Subcutaneous abdominal adipose tissue (tissue), 5 donors: Measurements from ENCODE around the gene ZC3H14.

Source experiments
- H3K27ac ChIP-seq: one replicate; pipeline ENCODE4 v1.7.0; 2013; ENCODE audit warnings: low read depth, mild to moderate bottlenecking, inconsistent platforms, low read length, moderate library complexity
- H3K27me3 ChIP-seq, 5 donors: one replicate each; pipeline ENCODE4 v1.7.0; 2013; ENCODE audit warnings: low read length in 5 of 5, inconsistent platforms in 1 of 5; ENCODE audit not compliant: control insufficient read depth in 5 of 5, insufficient read depth in 4 of 5
- H3K36me3 ChIP-seq, 5 donors: one replicate each; pipeline ENCODE4 v1.7.0; 2013; ENCODE audit warnings: low read length in 5 of 5; ENCODE audit not compliant: control insufficient read depth in 5 of 5, insufficient read depth in 5 of 5
- H3K4me1 ChIP-seq, 5 donors: one replicate each; pipeline ENCODE4 v1.7.0; 2013; ENCODE audit warnings: low read length in 5 of 5, mild to moderate bottlenecking in 3 of 5, moderate library complexity in 1 of 5; ENCODE audit not compliant: control insufficient read depth in 5 of 5, insufficient read depth in 5 of 5
- H3K4me3 ChIP-seq, 5 donors: one replicate each; pipeline ENCODE4 v1.7.0; 2013; ENCODE audit warnings: low read length in 5 of 5, low read depth in 1 of 5
- H3K9ac ChIP-seq, 5 donors: one replicate each; pipeline ENCODE4 v1.7.0; 2013; ENCODE audit warnings: low read length in 5 of 5, mild to moderate bottlenecking in 4 of 5, moderate library complexity in 3 of 5
- H3K9me3 ChIP-seq, 5 donors: one replicate each; pipeline ENCODE4 v1.7.0; 2013; ENCODE audit warnings: low read length in 5 of 5; ENCODE audit not compliant: control insufficient read depth in 5 of 5
- donor health status: healthy.
- donor health status: healthy.
- donor health status: healthy.
- donor health status: healthy.
- donor health status: healthy.

ZC3H14 gene

GRCh38 chr14:88572117-88572516, 9.3 kb downstream of the ZC3H14 start:
- no peak overlapping the region for H3K4me3 ChIP-seq
- no peaks in the 10 kb centered on the region for H3K27me3 ChIP-seq
- no peak overlapping the region for H3K27ac ChIP-seq
- peaks cover 49 to 88% (median 83%) of the 10 kb centered on the region in 5 donors for H3K36me3 ChIP-seq
- no peaks in the 10 kb centered on the region for H3K4me1 ChIP-seq
- H3K9ac ChIP-seq = no peak overlapping the region
- no peaks in the 10 kb centered on the region for H3K9me3 ChIP-seq

GRCh38 chr14:88576222-88576621, 13.4 kb downstream of the ZC3H14 start:
- no peak overlapping the region for H3K9ac ChIP-seq
- no peaks in the 10 kb centered on the region for H3K27me3 ChIP-seq
- no peak overlapping the region for H3K27ac ChIP-seq
- peaks cover 47 to 94% (median 80%) of the 10 kb centered on the region in 5 donors for H3K36me3 ChIP-seq
- H3K4me3 ChIP-seq = no peak overlapping the region
- no peaks in the 10 kb centered on the region for H3K9me3 ChIP-seq
- no peaks in the 10 kb centered on the region for H3K4me1 ChIP-seq

DNA sequence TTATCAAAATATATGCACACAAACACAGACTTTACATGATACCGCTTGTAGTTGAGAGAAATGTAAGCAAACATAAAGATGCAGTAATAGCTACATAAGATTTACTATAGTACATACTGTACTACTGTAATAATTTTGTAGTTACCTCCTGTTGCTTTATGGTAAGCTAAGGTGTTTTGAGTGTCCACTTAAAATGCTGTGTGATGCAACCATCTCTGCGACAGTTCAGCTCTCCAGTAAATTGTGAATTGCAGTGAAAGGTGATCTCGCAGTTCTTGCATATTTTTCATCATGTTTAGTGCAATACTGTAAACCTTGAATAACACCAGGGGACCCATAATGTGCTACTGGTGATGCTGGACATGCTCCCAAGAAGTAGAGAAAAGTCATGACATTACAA, 21.6 kb downstream of the ZC3H14 start:
- H3K9ac ChIP-seq = no peak overlapping the region
- H3K9me3 ChIP-seq = no peaks in the 10 kb centered on the region
- no peak overlapping the region for H3K4me3 ChIP-seq
- H3K36me3 ChIP-seq = peaks cover 39 to 65% (median 52%) of the 10 kb centered on the region in 5 donors
- no peaks in the 10 kb centered on the region for H3K4me1 ChIP-seq
- no peak overlapping the region for H3K27ac ChIP-seq
- no peaks in the 10 kb centered on the region for H3K27me3 ChIP-seq

DNA sequence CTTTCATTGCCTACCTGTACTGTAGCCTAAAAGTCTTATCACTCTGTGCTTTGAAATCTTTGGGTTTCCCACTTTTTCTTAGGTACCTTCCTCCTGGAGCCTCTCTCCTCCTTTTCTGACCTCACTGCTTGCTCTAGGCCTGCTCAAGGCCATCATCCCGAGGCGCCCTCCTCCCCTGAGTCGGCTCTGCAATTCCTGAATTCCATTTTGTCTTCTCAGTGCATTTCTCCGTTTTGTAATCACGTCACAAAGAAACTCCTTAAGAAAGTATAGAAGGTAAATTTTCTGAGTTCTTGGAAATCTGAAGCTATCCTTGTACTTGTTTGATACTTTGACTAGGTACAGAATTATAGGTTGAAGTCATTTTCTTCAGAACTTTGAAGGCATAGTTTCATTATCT, 25.2 kb downstream of the ZC3H14 start:
- Histone ChIP-seq H3K9ac (no peak overlapping the region), H3K27ac (no peak overlapping the region), H3K4me3 (no peak overlapping the region), H3K9me3 (no peaks in the 10 kb centered on the region), H3K36me3 (peaks cover 37 to 74% (median 43%) of the 10 kb centered on the region in 5 donors), H3K4me1 (no peaks in the 10 kb centered on the region), H3K27me3 (no peaks in the 10 kb centered on the region)

DNA sequence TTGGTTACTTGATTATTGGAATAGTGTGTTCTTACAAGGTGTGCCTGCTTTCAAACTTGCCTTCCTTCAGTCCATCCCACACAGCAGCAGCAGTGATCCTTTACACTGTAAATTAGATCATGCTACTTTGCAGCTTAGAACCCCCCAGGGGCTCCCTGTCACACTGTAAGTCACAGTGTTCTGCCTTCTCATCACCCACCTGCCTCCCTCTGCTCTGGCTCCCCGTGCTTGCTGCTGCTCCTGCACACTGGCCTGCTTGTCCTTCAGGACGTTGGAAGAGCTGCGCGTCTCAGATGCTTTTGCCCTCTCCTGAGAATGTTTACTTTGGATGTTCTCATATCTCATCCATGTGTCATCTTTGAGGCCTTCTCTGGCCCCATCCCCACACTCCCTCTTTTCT, 27.3 kb downstream of the ZC3H14 start:
- Histone ChIP-seq H3K27me3 (no peaks in the 10 kb centered on the region), H3K27ac (no peak overlapping the region), H3K9me3 (no peaks in the 10 kb centered on the region), H3K9ac (no peak overlapping the region), H3K4me1 (no peaks in the 10 kb centered on the region), H3K4me3 (no peak overlapping the region), H3K36me3 (peaks cover 34 to 75% (median 52%) of the 10 kb centered on the region in 5 donors)

DNA sequence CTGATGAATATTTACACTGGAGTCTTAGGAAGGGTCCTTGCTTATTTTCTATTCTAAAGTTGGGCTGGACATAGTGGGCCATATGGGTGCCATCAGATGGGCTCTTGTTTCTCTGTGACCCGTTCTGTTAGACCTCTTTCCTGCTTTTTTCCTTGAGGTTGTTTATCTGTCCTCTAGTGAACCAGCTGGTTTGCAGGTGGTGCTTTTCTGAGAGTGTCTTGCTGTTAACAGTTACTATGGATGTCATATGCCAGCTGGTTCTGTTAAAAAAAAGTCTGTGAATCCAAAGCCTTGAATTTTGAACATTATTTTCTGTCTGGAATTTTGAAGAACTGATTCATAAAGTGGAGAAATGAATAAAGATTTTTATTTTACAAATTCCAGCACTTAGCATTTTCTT, 29.2 kb downstream of the ZC3H14 start:
- H3K9ac ChIP-seq = no peak overlapping the region
- H3K36me3 ChIP-seq = peaks cover 38 to 70% (median 54%) of the 10 kb centered on the region in 5 donors
- H3K9me3 ChIP-seq = no peaks in the 10 kb centered on the region
- H3K4me3 ChIP-seq = no peak overlapping the region
- H3K27ac ChIP-seq = no peak overlapping the region
- no peaks in the 10 kb centered on the region for H3K27me3 ChIP-seq
- H3K4me1 ChIP-seq = no peaks in the 10 kb centered on the region

DNA sequence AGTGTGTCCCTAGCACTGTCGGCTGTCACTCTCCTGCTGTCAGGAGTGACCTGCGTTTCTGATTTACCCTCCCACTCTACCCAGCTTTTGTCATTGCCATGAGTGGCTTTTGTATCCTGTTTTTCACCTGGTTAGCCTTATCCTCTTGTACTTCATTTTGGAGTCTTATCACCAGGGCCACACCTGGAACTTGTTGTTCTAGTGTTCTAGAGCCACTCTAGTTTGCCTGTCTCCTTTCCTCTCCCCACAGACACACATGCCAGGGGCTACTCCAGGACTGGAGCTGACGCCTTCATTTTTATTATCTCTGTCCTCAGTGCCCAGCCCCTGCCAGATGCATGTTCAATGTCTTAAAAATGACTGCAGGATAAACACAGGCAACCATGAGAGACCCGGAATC, 34.2 kb downstream of the ZC3H14 start:
- Histone ChIP-seq H3K27me3 (no peaks in the 10 kb centered on the region), H3K36me3 (peaks cover 48 to 80% (median 65%) of the 10 kb centered on the region in 5 donors), H3K9me3 (no peaks in the 10 kb centered on the region), H3K27ac (no peak overlapping the region), H3K9ac (no peak overlapping the region), H3K4me1 (no peaks in the 10 kb centered on the region), H3K4me3 (no peak overlapping the region)

DNA sequence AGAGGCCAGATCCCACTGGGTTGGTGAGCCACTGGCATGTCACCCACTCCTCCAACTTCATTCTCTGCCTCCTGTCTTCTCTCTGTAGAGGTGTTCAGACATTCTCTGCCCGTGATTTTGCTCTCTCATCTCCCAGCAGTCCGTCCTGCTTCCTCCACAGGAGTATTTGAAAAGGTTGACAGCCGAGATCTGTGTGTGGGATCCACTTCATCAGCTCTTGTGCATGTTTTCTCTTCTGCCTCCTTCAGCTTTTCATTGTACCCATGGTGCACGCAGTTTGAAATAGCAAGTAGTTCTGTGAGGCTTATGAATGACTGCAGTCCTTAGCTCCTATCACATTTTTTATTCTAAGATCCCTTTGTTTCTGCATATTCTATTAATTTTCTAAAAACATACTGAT, 34.8 kb downstream of the ZC3H14 start:
- H3K4me3 ChIP-seq = no peak overlapping the region
- peaks cover 51 to 86% (median 70%) of the 10 kb centered on the region in 5 donors for H3K36me3 ChIP-seq
- H3K27me3 ChIP-seq = no peaks in the 10 kb centered on the region
- no peaks in the 10 kb centered on the region for H3K4me1 ChIP-seq
- H3K27ac ChIP-seq = no peak overlapping the region
- H3K9ac ChIP-seq = no peak overlapping the region
- H3K9me3 ChIP-seq = no peaks in the 10 kb centered on the region

DNA sequence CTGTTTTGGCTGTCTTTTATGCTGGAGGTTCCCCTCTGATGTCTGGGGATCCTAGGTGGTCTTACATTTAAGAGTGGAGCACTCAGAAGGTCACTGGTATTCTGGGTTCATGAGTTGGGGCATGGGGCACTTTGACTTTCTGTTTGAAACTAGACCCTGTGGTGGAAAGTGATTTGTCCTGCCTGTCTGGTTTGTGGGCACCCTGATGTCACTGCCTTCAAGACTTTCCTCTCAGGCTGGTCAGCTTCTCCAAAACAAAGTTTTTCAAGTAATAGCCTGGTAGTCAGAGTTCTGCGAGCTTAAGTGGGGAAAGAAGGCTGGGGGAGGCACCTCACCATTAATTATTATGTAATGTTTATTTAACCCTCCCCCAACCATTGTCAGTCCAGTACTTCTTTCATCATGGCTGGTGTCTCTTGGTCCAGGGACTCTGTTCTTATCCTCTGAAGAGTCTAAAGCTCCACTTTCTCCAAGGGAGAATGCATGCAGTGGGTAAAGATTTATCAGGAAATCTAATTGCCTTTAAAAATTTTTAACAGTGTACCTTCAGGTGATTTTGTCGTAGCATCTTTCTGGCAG, 35.3 kb downstream of the ZC3H14 start:
- H3K36me3 ChIP-seq = peaks cover 54 to 90% (median 76%) of the 10 kb centered on the region in 5 donors
- H3K27ac ChIP-seq = no peak overlapping the region
- no peak overlapping the region for H3K9ac ChIP-seq
- H3K27me3 ChIP-seq = no peaks in the 10 kb centered on the region
- H3K9me3 ChIP-seq = no peaks in the 10 kb centered on the region
- H3K4me3 ChIP-seq = no peak overlapping the region
- H3K4me1 ChIP-seq = no peaks in the 10 kb centered on the region

GRCh38 chr14:88599326-88599725, 36.5 kb downstream of the ZC3H14 start:
- Histone ChIP-seq H3K9ac (no peak overlapping the region), H3K4me1 (no peaks in the 10 kb centered on the region), H3K9me3 (no peaks in the 10 kb centered on the region), H3K27me3 (no peaks in the 10 kb centered on the region), H3K27ac (no peak overlapping the region), H3K4me3 (no peak overlapping the region), H3K36me3 (peaks cover 57 to 91% (median 88%) of the 10 kb centered on the region in 5 donors)
